Activated T-cell treated with anti-CD3 and anti-CD28 coated beads, Interleukin-2, amount 50 U/mL, for 4 hours (primary cell): Measurements from ENCODE around the gene SFT2D2. TPM values are rescaled to one million over a fixed set of nuclear protein-coding genes. Genes with fewer than 3 reads are reported as not detected.

Experiments
- ATAC-seq, 2 donors: fragments of 200-7000 bp; cut with Tn5 transposase; one replicate each; pipeline ENCODE4 v1.10.0; 2021
- DNase-seq: peaks from one replicate; pipeline ENCODE4 v3.0.0-alpha.2; 2020
- H3K27me3 Mint-ChIP-seq: one replicate; pipeline ENCODE4 v1.8.0; 2021; ENCODE audit warnings: low read depth, mixed read lengths
- H3K36me3 Mint-ChIP-seq: one replicate; pipeline ENCODE4 v1.8.0; 2022; ENCODE audit warnings: mixed read lengths; ENCODE audit not compliant: insufficient read depth
- H3K4me1 Mint-ChIP-seq: one replicate; pipeline ENCODE4 v1.8.0; 2021; ENCODE audit warnings: low read depth, mixed read lengths
- H3K4me3 Mint-ChIP-seq: one replicate; pipeline ENCODE4 v1.8.0; 2021; ENCODE audit warnings: mild to moderate bottlenecking, moderate library complexity, mixed read lengths
- H3K9me3 Mint-ChIP-seq: one replicate; pipeline ENCODE4 v1.8.0; 2021; ENCODE audit warnings: mixed read lengths
- total RNA-seq, 3 donors: library from RNA; stranded (reverse); gene quantifications; one replicate each; pipeline ENCODE4 v1.2.1, GENCODE V29; 2021

SFT2D2 gene
- total RNA-seq, 3 donors from 2014 or later = 31.0 to 37.1 (median 36.9) TPM

- H3K9me3 Mint-ChIP-seq = no peaks in the 10 kb centered on the region
- H3K4me3 Mint-ChIP-seq = no peak overlapping the region
- peaks cover 56% of the 10 kb centered on the region for H3K4me1 Mint-ChIP-seq
- ATAC-seq (no peak), DNase-seq (no peak)
- peaks cover 72% of the 10 kb centered on the region for H3K36me3 Mint-ChIP-seq
- H3K27me3 Mint-ChIP-seq = no peaks in the 10 kb centered on the region
Measured at GRCh38 chr1:168235937-168236336, 10.1 kb downstream of the SFT2D2 start.

DNA sequence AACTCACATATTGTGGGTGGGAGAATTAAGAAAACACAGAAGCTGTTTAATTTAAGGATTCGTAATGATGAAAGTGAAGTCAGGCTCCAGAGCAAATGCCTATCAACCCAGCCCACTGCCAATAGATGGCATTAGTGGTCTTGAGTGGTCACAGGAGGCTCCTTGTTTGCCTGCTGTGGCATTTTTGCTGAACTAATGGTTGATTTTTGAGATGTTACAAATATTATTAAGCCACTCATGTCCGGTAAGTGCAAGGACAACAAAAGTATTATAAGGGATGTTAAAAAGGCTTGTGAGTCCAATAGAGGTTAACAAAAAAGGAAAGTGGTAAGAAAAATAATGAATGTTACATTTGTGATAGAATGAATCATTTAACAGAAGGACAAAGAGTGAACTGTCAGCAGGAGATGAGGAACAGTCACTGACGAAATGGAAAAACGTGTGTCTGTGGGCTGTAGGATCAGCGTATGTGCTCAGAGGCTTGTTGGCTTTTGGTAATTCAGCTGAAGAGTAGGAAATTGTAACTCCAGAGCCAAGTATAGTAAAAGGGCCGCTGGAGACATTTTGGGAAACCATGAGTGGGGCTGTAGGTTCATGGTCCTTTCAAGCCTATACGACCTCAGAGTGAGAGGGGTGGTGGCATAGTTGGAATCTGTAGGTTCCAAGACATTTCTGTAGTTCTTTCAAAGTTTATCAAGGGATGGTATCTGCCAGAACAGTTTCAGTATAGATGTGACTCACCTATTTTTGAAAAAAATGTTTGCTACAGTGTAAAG, 11.2 kb downstream of the SFT2D2 start:
- peaks cover 47% of the 10 kb centered on the region for H3K4me1 Mint-ChIP-seq
- peak overlapping the region; percentile 24 for H3K4me3 Mint-ChIP-seq
- peaks cover 70% of the 10 kb centered on the region for H3K36me3 Mint-ChIP-seq
- H3K27me3 Mint-ChIP-seq = no peaks in the 10 kb centered on the region
- ATAC-seq = peak; percentile 81 to 88
- H3K9me3 Mint-ChIP-seq = no peaks in the 10 kb centered on the region
- DNase-seq = no peak

- Mint-ChIP-seq H3K9me3 (no peaks in the 10 kb centered on the region), H3K36me3 (peaks cover 66% of the 10 kb centered on the region), H3K4me3 (no peak overlapping the region), H3K27me3 (no peaks in the 10 kb centered on the region), H3K4me1 (peaks cover 30% of the 10 kb centered on the region)
- no peak for DNase-seq
- no peak for ATAC-seq
Measured at GRCh38 chr1:168243198-168243597, 17.4 kb downstream of the SFT2D2 start.

GRCh38 chr1:168243636-168244212, 17.9 kb downstream of the SFT2D2 start:
- no peak for DNase-seq
- H3K4me1 Mint-ChIP-seq = peaks cover 33% of the 10 kb centered on the region

GRCh38 chr1:168245042-168245441, 19.2 kb downstream of the SFT2D2 start:
- Mint-ChIP-seq H3K9me3 (no peaks in the 10 kb centered on the region), H3K4me3 (no peak overlapping the region), H3K36me3 (peaks cover 68% of the 10 kb centered on the region), H3K27me3 (no peaks in the 10 kb centered on the region), H3K4me1 (peaks cover 33% of the 10 kb centered on the region)
- DNase-seq = no peak
- ATAC-seq = no peak

More at GRCh38 chr1:168243636-168244212, 17.9 kb downstream of the SFT2D2 start:
- no peaks in the 10 kb centered on the region for H3K27me3 Mint-ChIP-seq
- H3K36me3 Mint-ChIP-seq = peaks cover 68% of the 10 kb centered on the region
- no peaks in the 10 kb centered on the region for H3K9me3 Mint-ChIP-seq
- H3K4me3 Mint-ChIP-seq = no peak overlapping the region
- ATAC-seq = no peak

DNA sequence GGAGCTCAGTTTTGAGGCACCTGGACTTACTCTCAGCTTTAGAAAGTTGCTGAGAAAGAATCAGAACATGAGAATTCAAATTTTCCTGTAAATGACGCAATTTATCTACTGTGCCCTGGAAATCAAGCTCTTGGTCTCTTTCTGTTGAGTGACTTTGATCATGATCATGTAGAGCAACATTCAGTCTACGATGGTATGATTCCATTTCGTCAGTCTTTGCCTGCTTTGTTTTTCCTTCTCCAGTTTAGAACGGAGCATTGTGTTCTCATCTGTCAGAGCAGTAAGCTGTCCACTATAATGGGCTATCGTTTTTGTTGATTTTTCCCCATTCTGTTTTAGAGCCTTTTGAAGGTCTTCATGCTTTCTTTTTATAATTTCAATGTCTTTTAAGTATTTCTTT, 20.7 kb downstream of the SFT2D2 start:
- H3K27me3 Mint-ChIP-seq = no peaks in the 10 kb centered on the region
- no peak overlapping the region for H3K4me3 Mint-ChIP-seq
- DNase-seq (no peak), ATAC-seq (no peak)
- no peaks in the 10 kb centered on the region for H3K9me3 Mint-ChIP-seq
- H3K36me3 Mint-ChIP-seq = peaks cover 67% of the 10 kb centered on the region
- peaks cover 38% of the 10 kb centered on the region for H3K4me1 Mint-ChIP-seq

DNA sequence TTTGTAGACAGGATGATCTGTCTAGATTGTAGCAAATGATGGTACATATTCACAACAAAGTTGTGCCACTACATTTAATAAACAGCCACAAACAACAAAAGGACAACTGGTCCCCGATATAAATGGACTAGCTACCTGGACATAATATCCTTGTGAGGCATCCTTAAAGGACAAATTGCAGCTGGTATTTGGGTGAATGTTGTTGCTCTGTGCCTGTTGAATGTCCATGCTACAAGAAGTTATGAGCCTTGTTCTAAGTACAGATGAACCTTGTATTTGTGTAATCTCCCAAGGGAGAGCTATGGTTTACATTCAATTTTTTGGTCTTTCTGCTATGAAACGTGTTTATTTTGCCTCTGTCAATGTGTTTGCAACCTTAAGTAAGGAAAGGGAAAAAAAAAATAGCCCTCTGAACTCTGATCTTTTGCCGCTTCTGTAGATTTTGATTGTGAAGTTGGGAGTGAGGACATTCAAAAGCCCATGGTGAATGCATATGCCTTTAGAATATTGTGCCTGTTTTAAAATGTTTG, 26.5 kb downstream of the SFT2D2 start:
- peaks cover 6% of the 10 kb centered on the region for H3K9me3 Mint-ChIP-seq
- ATAC-seq (no peak), DNase-seq (no peak)
- H3K36me3 Mint-ChIP-seq = peaks cover 57% of the 10 kb centered on the region
- no peaks in the 10 kb centered on the region for H3K27me3 Mint-ChIP-seq
- no peak overlapping the region for H3K4me3 Mint-ChIP-seq
- peaks cover 26% of the 10 kb centered on the region for H3K4me1 Mint-ChIP-seq

- DNase-seq = no peak
- no peak for ATAC-seq
- Mint-ChIP-seq H3K9me3 (peaks cover 6% of the 10 kb centered on the region), H3K36me3 (peaks cover 37% of the 10 kb centered on the region), H3K4me1 (peaks cover 23% of the 10 kb centered on the region), H3K27me3 (no peaks in the 10 kb centered on the region), H3K4me3 (no peak overlapping the region)
Measured at GRCh38 chr1:168256164-168256563, 30.4 kb downstream of the SFT2D2 start.

DNA sequence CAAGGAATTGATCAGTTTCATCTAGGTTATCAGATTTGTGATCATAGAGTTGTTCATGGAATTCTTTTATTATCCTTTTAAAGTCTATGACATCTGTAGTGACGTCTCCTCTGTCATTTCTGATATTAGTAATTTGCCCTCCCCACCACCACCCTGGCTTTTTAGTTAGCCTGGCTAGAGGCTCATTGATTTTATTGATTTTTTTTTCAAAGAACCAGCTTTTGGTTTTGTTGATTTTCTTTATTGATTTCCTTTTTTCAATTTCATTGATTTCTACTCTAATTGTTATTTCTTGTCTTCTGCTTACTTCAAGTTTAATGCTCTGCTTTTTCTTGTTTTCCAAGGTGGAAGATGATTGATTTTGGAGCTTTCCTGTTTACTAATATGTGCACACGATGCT, 31.6 kb downstream of the SFT2D2 start:
- ATAC-seq (no peak), DNase-seq (no peak)
- Mint-ChIP-seq H3K36me3 (peaks cover 39% of the 10 kb centered on the region), H3K4me1 (peaks cover 21% of the 10 kb centered on the region), H3K27me3 (no peaks in the 10 kb centered on the region), H3K9me3 (peaks cover 6% of the 10 kb centered on the region), H3K4me3 (no peak overlapping the region)

GRCh38 chr1:168259567-168259966, 33.8 kb downstream of the SFT2D2 start:
- Mint-ChIP-seq H3K36me3 (peaks cover 41% of the 10 kb centered on the region), H3K4me3 (no peak overlapping the region), H3K4me1 (peaks cover 16% of the 10 kb centered on the region), H3K9me3 (peaks cover 6% of the 10 kb centered on the region), H3K27me3 (no peaks in the 10 kb centered on the region)
- DNase-seq = no peak
- ATAC-seq = no peak

DNA sequence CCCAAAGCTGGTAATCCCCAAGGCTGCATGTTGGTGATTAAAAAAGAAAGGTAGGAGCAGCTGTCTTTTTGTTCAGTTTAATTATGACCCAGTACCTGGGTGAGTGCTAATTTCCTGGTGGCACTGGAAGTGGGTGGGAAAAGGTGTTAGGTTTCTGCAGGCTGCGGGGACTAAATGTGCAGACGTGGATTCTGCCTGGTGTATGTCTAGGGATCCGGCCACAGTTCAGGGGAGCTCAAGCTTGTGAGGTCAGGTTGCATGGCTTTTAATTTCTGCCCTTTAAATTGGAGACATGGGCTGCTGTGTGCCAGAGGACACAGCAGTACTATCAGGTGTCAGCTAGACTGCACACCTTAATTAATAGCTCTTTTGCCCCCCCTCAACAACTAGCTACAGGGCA, 34.6 kb downstream of the SFT2D2 start:
- peaks cover 38% of the 10 kb centered on the region for H3K36me3 Mint-ChIP-seq
- DNase-seq = no peak
- H3K9me3 Mint-ChIP-seq = peaks cover 6% of the 10 kb centered on the region
- ATAC-seq = no peak
- H3K27me3 Mint-ChIP-seq = no peaks in the 10 kb centered on the region
- H3K4me1 Mint-ChIP-seq = peaks cover 16% of the 10 kb centered on the region
- no peak overlapping the region for H3K4me3 Mint-ChIP-seq

DNA sequence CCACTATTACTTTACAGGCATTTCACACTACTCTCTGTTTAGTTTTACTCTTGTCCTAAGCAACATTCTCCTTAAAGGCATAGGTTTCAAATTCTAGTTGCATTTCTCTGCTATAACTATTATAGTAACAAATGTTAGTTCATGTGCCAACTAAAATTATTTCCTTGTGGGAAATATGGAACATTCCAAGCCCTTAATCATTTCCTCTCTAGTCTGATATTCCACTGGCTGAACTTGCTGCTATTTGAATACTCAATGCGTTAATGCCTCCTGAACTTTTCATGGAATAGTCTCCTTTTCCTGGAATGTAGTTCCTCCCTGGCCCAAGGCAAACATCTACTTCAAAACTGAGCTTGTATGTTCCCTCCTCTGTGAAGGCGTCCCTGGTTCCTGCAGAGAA, 35.6 kb downstream of the SFT2D2 start:
- ATAC-seq = no peak
- H3K36me3 Mint-ChIP-seq = peaks cover 31% of the 10 kb centered on the region
- no peak overlapping the region for H3K4me3 Mint-ChIP-seq
- no peaks in the 10 kb centered on the region for H3K27me3 Mint-ChIP-seq
- H3K4me1 Mint-ChIP-seq = peaks cover 16% of the 10 kb centered on the region
- H3K9me3 Mint-ChIP-seq = no peaks in the 10 kb centered on the region
- no peak for DNase-seq

- no peak for DNase-seq
- Mint-ChIP-seq H3K9me3 (no peaks in the 10 kb centered on the region), H3K36me3 (peaks cover 21% of the 10 kb centered on the region), H3K4me3 (no peak overlapping the region), H3K27me3 (no peaks in the 10 kb centered on the region), H3K4me1 (peaks cover 13% of the 10 kb centered on the region)
- ATAC-seq = no peak
Measured at GRCh38 chr1:168263130-168263529, 37.3 kb downstream of the SFT2D2 start.

- H3K27me3 Mint-ChIP-seq = no peaks in the 10 kb centered on the region
- peaks cover 11% of the 10 kb centered on the region for H3K4me1 Mint-ChIP-seq
- DNase-seq (no peak), ATAC-seq (no peak)
- H3K36me3 Mint-ChIP-seq = peaks cover 20% of the 10 kb centered on the region
- no peak overlapping the region for H3K4me3 Mint-ChIP-seq
- no peaks in the 10 kb centered on the region for H3K9me3 Mint-ChIP-seq
Measured at GRCh38 chr1:168264296-168264695, 38.5 kb downstream of the SFT2D2 start.

- H3K4me1 Mint-ChIP-seq = peaks cover 4% of the 10 kb centered on the region
- ATAC-seq = no peak
- H3K9me3 Mint-ChIP-seq = no peaks in the 10 kb centered on the region
- peaks cover 19% of the 10 kb centered on the region for H3K36me3 Mint-ChIP-seq
- H3K4me3 Mint-ChIP-seq = no peak overlapping the region
- no peak for DNase-seq
- H3K27me3 Mint-ChIP-seq = no peaks in the 10 kb centered on the region
Measured at GRCh38 chr1:168265596-168265995, 39.8 kb downstream of the SFT2D2 start.
